Tibial nerve (tissue), 4 donors: Measurements from ENCODE around the gene GRIK3. TPM values are rescaled to one million over a fixed set of nuclear protein-coding genes. Genes with fewer than 3 reads are reported as not detected.

Experiments
- DNase-seq, 2 donors: peaks; one replicate each; pipeline ENCODE4 v3.0.0-alpha.2; 2019; ENCODE audit warnings: low spot score in 2 of 2
- H3K27ac ChIP-seq, 4 donors: fragments of 200-600 bp; sonication (generic) in 3 of 4; one replicate each; pipeline ENCODE4 v1.5.1; 2017 to 2019; ENCODE audit warnings: mild to moderate bottlenecking in 1 of 4
- H3K27me3 ChIP-seq, 2 donors: fragments of 200-600 bp; sonication (generic) in 1 of 2; one replicate each; pipeline versions ENCODE4 v1.5.1 to v1.6.0; 2017 to 2019
- H3K36me3 ChIP-seq, 3 donors: fragments of 200-600 bp; sonication (generic); one replicate each; pipeline ENCODE4 v1.5.1; 2018 to 2019
- H3K4me1 ChIP-seq, 4 donors: fragments of 200-600 bp; sonication (generic) in 3 of 4; one replicate each; pipeline ENCODE4 v1.5.1; 2017 to 2019
- H3K4me3 ChIP-seq, 4 donors: fragments of 200-600 bp; sonication (generic) in 3 of 4; one replicate each; pipeline ENCODE4 v1.5.1; 2017 to 2019; ENCODE audit warnings: mild to moderate bottlenecking in 1 of 4, moderate library complexity in 1 of 4
- H3K9me3 ChIP-seq, 4 donors: fragments of 200-600 bp; sonication (generic) in 3 of 4; one replicate each; pipeline ENCODE4 v1.5.1; 2017 to 2019
- EP300 ChIP-seq, 2 donors: sonication (generic); formaldehyde crosslinking; IDR thresholded peaks; one replicate each; pipeline ENCODE4 v1.6.1; 2017; ENCODE audit warnings: antibody characterized with exemption in 2 of 2, mild to moderate bottlenecking in 1 of 2
- POLR2A ChIP-seq, 2 donors: fragments of 450-650 bp; IDR thresholded peaks; one replicate each; pipeline ENCODE4 v1.6.1; 2017; ENCODE audit warnings: antibody characterized with exemption in 2 of 2, mild to moderate bottlenecking in 2 of 2, moderate library complexity in 2 of 2
- WGBS, 2 donors: methylation state at CpG; one replicate each; pipeline ENCODE4 v1.1.5; 2018; 5-methylcytosine and 5-hydroxymethylcytosine counted together
- total RNA-seq, 4 donors: library from RNA; depleted of rRNA; stranded (reverse); fragments of >200 nt; gene quantifications; one replicate each; pipeline ENCODE4 v1.1.0, GENCODE V29; 2016
- TF ChIP-seq, protein P1 (sequence below), 5 experiments: fragments of 200-600 bp in 3 of 5; fragments of 450-650 bp in 2 of 5; sonication (generic) in 3 of 5; IDR thresholded peaks; one replicate each; pipeline ENCODE4 v1.5.1; 2016 to 2019; ENCODE audit warnings: antibody characterized with exemption in 5 of 5, mild to moderate bottlenecking in 3 of 5, moderate library complexity in 2 of 5

Gene GRIK3
- total RNA-seq, 4 donors from 2014 or later, result 12.8 to 26.2 (median 21.7) TPM

DNA sequence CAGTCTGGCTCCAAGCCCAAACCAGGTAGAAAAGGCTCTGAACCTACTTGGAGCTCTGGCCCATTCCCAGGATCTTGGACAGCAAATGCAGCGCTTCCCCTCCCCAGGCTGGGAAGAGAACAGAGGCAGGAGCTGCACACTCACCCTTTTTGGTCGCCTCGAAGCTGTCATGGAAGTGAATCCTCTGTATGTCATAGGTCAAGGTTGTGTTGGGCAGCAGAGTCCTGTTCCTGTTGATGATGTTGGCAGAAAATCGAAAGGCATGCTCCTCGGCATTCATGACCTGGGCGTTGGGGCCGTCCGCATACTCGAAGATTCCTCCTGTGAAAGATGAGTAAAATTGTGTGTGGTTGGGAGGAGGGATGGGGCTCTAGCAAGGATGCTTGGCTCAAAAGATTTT, 143.5 kb downstream of the GRIK3 start:
- Histone ChIP-seq H3K27me3 (no peaks in the 10 kb centered on the region), H3K9me3 (peaks cover 0 to under 1% (median 0%) of the 10 kb centered on the region in 4 donors)
- TF ChIP-seq POLR2A (IDR thresholded peaks at IDR 0.05) (no peak), EP300 (IDR thresholded peaks at IDR 0.05) (no peak)
- TF ChIP-seq, protein P1, sequence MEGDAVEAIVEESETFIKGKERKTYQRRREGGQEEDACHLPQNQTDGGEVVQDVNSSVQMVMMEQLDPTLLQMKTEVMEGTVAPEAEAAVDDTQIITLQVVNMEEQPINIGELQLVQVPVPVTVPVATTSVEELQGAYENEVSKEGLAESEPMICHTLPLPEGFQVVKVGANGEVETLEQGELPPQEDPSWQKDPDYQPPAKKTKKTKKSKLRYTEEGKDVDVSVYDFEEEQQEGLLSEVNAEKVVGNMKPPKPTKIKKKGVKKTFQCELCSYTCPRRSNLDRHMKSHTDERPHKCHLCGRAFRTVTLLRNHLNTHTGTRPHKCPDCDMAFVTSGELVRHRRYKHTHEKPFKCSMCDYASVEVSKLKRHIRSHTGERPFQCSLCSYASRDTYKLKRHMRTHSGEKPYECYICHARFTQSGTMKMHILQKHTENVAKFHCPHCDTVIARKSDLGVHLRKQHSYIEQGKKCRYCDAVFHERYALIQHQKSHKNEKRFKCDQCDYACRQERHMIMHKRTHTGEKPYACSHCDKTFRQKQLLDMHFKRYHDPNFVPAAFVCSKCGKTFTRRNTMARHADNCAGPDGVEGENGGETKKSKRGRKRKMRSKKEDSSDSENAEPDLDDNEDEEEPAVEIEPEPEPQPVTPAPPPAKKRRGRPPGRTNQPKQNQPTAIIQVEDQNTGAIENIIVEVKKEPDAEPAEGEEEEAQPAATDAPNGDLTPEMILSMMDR (IDR thresholded peaks at IDR 0.05), result no peak

DNA sequence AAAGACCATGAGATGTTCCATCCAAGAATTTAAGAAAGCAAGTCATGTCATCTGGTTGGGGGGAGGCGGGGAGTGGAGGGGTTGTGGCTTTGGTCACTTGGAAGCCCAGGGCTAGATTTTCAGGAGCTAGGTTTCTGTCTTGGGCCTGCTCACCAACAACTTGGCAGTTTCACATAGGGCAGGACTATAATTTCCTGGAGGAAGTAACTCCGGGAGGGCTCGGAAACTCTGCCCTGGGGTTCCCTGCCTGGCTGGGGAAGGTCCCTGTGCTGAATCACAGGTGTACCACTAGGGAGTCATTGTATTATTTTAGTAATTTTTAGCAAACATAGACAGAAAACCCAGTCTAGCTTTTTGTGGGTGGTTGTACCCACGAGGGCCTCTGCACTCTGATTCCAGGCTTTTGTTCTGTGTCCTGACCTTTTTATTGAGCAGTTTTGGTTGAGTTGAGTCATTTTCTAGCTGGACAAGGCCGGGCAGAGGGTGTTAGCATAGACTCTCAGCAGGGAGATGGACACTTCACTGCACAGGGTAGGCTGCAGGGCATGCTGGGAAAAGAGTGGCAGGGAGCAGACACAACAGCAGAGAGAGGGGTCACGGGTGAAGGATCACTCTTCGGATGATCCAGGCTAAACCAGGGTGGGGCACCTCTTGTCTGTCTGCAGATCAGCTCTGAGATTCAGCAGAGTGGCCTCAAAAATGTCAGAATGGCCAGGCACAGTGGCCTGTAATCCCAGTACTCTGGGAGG, 144.7 kb downstream of the GRIK3 start:
- TF ChIP-seq POLR2A (IDR thresholded peaks at IDR 0.05) (no peak), EP300 (IDR thresholded peaks at IDR 0.05) (no peak)
- TF ChIP-seq, protein P1 (IDR thresholded peaks at IDR 0.05), result no peak
- H3K4me1 ChIP-seq, result peaks cover 0 to 22% (median 0%) of the 10 kb centered on the region in 4 donors
- no peaks in the 10 kb centered on the region for H3K36me3 ChIP-seq
- H3K4me3 ChIP-seq, result no peak overlapping the region
- 52 to 63% methylated on average over 7 of the region's 7 CpGs for WGBS, 2 donors
- H3K27ac ChIP-seq, result peak overlapping the region in 1 of 4 donors; percentile 24
- H3K27me3 ChIP-seq, result no peaks in the 10 kb centered on the region
- peak in 1 of 2 donors; percentile 1 for DNase-seq
- H3K9me3 ChIP-seq, result no peaks in the 10 kb centered on the region

More for the DNA sequence above, 143.5 kb downstream of the GRIK3 start:
- 68 to 75% methylated on average over 8 to 9 of the region's 9 CpGs for WGBS, 2 donors
- no peaks in the 10 kb centered on the region for H3K36me3 ChIP-seq
- no peak overlapping the region for H3K27ac ChIP-seq
- H3K4me1 ChIP-seq, result peaks cover 0 to 15% (median 0%) of the 10 kb centered on the region in 4 donors
- DNase-seq, result peak in 1 of 2 donors; percentile 2
- H3K4me3 ChIP-seq, result no peak overlapping the region

DNA sequence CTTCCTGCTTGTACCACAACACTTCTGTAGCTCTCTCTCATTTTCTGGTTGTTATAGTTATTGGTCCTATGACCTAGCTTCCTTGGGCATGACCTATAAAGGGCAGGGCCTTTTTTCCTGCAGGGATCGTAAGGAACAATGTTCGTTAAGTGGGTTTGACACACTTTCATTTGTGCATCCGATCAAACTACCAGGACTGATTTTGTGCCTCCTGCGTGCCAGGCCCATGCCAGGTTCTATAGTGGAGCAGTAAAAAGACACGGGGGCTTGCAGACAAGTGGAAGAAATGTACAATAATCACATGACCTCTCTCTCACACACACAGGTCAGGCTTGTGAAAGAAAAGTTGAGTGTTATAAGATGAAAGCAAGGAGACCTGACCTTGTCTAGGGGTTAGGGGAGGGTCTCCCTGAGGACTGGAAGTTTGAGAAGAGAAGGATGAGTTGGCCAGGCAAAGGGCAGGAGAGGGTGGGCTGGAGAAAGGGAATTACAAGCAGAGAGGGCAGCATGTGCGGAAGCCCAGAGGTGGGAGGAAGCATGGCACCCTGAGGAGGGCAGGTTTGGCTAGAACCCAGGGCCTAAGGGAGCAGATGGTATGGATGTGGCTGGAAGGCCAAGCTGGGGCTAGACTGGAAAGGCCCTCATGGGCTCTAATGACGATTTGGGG, 145.4 kb downstream of the GRIK3 start:
- Histone ChIP-seq H3K27ac (peak overlapping the region in 1 of 4 donors; percentile 24), H3K4me3 (no peak overlapping the region), H3K4me1 (peaks cover 0 to 22% (median 0%) of the 10 kb centered on the region in 4 donors), H3K27me3 (no peaks in the 10 kb centered on the region), H3K9me3 (no peaks in the 10 kb centered on the region), H3K36me3 (peaks cover 0 to under 1% (median 0%) of the 10 kb centered on the region in 3 donors)
- 76 to 81% methylated on average over 7 of the region's 7 CpGs for WGBS, 2 donors
- DNase-seq, result peak in 1 of 2 donors; percentile 1
- TF ChIP-seq, protein P1 (IDR thresholded peaks at IDR 0.05), result no peak
- TF ChIP-seq EP300 (IDR thresholded peaks at IDR 0.05), result no peak
- TF ChIP-seq POLR2A (IDR thresholded peaks at IDR 0.05), result no peak

DNA sequence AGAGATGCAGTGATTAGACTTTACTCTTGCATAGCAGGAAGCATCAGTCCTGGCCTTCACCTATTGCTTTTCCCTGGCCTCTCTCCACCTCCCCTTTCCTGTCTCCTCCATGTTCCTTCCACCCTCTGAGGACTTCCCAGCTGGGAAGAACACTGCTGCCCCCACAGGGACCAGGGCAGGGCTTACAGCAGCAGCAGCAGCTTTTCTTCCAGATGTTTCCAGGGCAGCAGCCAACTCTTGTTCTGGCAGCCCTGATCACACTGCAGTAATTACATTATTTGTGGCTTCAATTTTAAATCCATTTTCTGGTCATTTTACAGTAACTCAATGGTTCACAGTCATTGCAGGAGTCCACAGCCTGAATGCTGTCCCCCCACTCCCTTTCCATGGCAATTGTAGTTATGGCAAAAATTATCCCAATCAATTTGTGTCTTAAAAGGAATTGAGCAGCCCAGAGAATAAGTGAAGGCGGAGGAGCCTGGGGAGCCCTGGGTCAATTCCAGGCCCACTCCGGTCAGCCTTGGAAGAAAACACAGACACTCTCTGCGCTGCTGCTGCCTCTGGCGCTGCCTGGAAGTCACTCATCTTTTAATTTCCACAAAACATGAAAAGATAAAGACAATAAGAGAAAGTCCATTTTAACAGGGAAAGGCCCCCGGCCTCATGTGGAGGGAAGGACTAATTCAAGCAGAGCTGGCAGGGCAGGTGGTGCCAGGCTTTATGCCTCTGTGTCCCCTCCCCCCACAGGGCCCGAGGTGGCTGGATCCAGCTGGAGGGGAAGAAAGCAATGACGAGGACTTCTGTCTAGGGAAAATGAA, 148.6 kb downstream of the GRIK3 start:
- H3K27me3 ChIP-seq, result no peaks in the 10 kb centered on the region
- H3K4me3 ChIP-seq, result no peak overlapping the region
- peak overlapping the region in 1 of 4 donors; percentile 62 for H3K27ac ChIP-seq
- TF ChIP-seq POLR2A (IDR thresholded peaks at IDR 0.05) (no peak), EP300 (IDR thresholded peaks at IDR 0.05) (no peak)
- TF ChIP-seq, protein P1 (IDR thresholded peaks at IDR 0.05), result no peak
- peaks cover 0 to 16% (median 0%) of the 10 kb centered on the region in 3 donors for H3K36me3 ChIP-seq
- DNase-seq, result peak in 1 of 2 donors; percentile 3
- peaks cover 0 to 22% (median 0%) of the 10 kb centered on the region in 4 donors for H3K4me1 ChIP-seq
- 32 to 50% methylated on average over 7 of the region's 7 CpGs for WGBS, 2 donors
- H3K9me3 ChIP-seq, result no peaks in the 10 kb centered on the region
